ENCODE data around the gene OSBPL1A.

Gene OSBPL1A

GRCh38 chr18:24273596-24273995, 124.0 kb downstream of the OSBPL1A start:
- Histone ChIP-seq H3K9me3 (ENCODE audit: insufficient read depth, low read length) (no peaks in the 10 kb centered on the region), H3K36me3 (ENCODE audit: low read length) (no peaks in the 10 kb centered on the region), H3K27me3 (ENCODE audit: low read length) (no peaks in the 10 kb centered on the region), H4K20me1 (ENCODE audit: low read depth, low read length) (no peaks in the 10 kb centered on the region), H3K9me2 (replicated peaks; ENCODE audit: insufficient read depth, low read length) (no peaks in the 10 kb centered on the region), H3K4me3 (ENCODE audit: insufficient read depth, low read length, poor library complexity, severe bottlenecking) (no peak overlapping the region), H3K4me2 (ENCODE audit: low read depth, low read length, poor library complexity, severe bottlenecking) (no peak overlapping the region), H3K9ac (ENCODE audit: low read length) (no peak overlapping the region), H3K27ac (ENCODE audit: low read depth, low read length) (no peak overlapping the region), H3K79me2 (ENCODE audit: insufficient read depth, low read length) (no peaks in the 10 kb centered on the region), H3F3A (ENCODE audit: insufficient read depth) (no peaks in the 10 kb centered on the region), H2AFZ (ENCODE audit: low read depth, low read length, severe bottlenecking) (no peak overlapping the region)
- TF ChIP-seq CTCF (IDR thresholded peaks at IDR 0.05; ENCODE audit: insufficient read depth, low read length, poor library complexity, severe bottlenecking) (no peak), EZH2phosphoT487 (conservative IDR thresholded peaks at IDR 0.05; ENCODE audit: low read length) (no peak)

- H3K27me3 ChIP-seq (ENCODE audit: low read length), result no peaks in the 10 kb centered on the region
- H3K4me3 ChIP-seq (ENCODE audit: insufficient read depth, low read length, poor library complexity, severe bottlenecking), result no peak overlapping the region
- no peak overlapping the region for H3K9ac ChIP-seq (ENCODE audit: low read length)
- H3K9me3 ChIP-seq (ENCODE audit: insufficient read depth, low read length), result no peaks in the 10 kb centered on the region
- no peak overlapping the region for H2AFZ ChIP-seq (ENCODE audit: low read depth, low read length, severe bottlenecking)
- no peaks in the 10 kb centered on the region for H4K20me1 ChIP-seq (ENCODE audit: low read depth, low read length)
- no peaks in the 10 kb centered on the region for H3K36me3 ChIP-seq (ENCODE audit: low read length)
- no peaks in the 10 kb centered on the region for H3K79me2 ChIP-seq (ENCODE audit: insufficient read depth, low read length)
- H3K9me2 ChIP-seq (replicated peaks; ENCODE audit: insufficient read depth, low read length), result no peaks in the 10 kb centered on the region
- no peaks in the 10 kb centered on the region for H3F3A ChIP-seq (ENCODE audit: insufficient read depth)
- H3K27ac ChIP-seq (ENCODE audit: low read depth, low read length), result no peak overlapping the region
- no peak for TF ChIP-seq CTCF (IDR thresholded peaks at IDR 0.05; ENCODE audit: insufficient read depth, low read length, poor library complexity, severe bottlenecking)
- TF ChIP-seq EZH2phosphoT487 (conservative IDR thresholded peaks at IDR 0.05; ENCODE audit: low read length), result no peak
- no peak overlapping the region for H3K4me2 ChIP-seq (ENCODE audit: low read depth, low read length, poor library complexity, severe bottlenecking)
These were observed 125.4 kb downstream of the OSBPL1A start for GRCh38 chr18:24272229-24272525.

GRCh38 chr18:24271381-24272228, 126.0 kb downstream of the OSBPL1A start:
- no peaks in the 10 kb centered on the region for H4K20me1 ChIP-seq (ENCODE audit: low read depth, low read length)
- H3F3A ChIP-seq (ENCODE audit: insufficient read depth), result no peaks in the 10 kb centered on the region
- H3K36me3 ChIP-seq (ENCODE audit: low read length), result no peaks in the 10 kb centered on the region
- H3K27ac ChIP-seq (ENCODE audit: low read depth, low read length), result no peak overlapping the region
- H3K9ac ChIP-seq (ENCODE audit: low read length), result no peak overlapping the region
- H3K4me2 ChIP-seq (ENCODE audit: low read depth, low read length, poor library complexity, severe bottlenecking), result no peak overlapping the region
- H3K9me2 ChIP-seq (replicated peaks; ENCODE audit: insufficient read depth, low read length), result no peaks in the 10 kb centered on the region
- H3K9me3 ChIP-seq (ENCODE audit: insufficient read depth, low read length), result no peaks in the 10 kb centered on the region
- no peak overlapping the region for H2AFZ ChIP-seq (ENCODE audit: low read depth, low read length, severe bottlenecking)
- TF ChIP-seq EZH2phosphoT487 (conservative IDR thresholded peaks at IDR 0.05; ENCODE audit: low read length) (no peak), CTCF (IDR thresholded peaks at IDR 0.05; ENCODE audit: insufficient read depth, low read length, poor library complexity, severe bottlenecking) (no peak)
- no peaks in the 10 kb centered on the region for H3K79me2 ChIP-seq (ENCODE audit: insufficient read depth, low read length)
- no peak overlapping the region for H3K4me3 ChIP-seq (ENCODE audit: insufficient read depth, low read length, poor library complexity, severe bottlenecking)
- H3K27me3 ChIP-seq (ENCODE audit: low read length), result no peaks in the 10 kb centered on the region

Measured in SU-DHL-6 (cell line).